Psoas muscle (tissue), 8 donors: ENCODE measurements around the gene TOR1AIP2. TPM values are rescaled to one million over a fixed set of nuclear protein-coding genes. Genes with fewer than 3 reads are reported as not detected.

Source experiments
- ATAC-seq, 4 donors: fragments of 200-7000 bp; cut with Tn5 transposase; one replicate each; pipeline ENCODE4 v1.9.1; 2020; ENCODE audit warnings: moderate library complexity in 3 of 4, mild to moderate bottlenecking in 2 of 4
- DNase-seq, 2 donors: peaks; one replicate each; pipeline ENCODE4 v3.0.0-alpha.2; 2020
- H3K27ac ChIP-seq: fragments of 200-600 bp; one replicate; pipeline ENCODE4 v1.8.0; 2022
- H3K27me3 ChIP-seq, 3 donors: fragments of 200-600 bp in 1 of 3; one replicate each; pipeline versions ENCODE4 v1.6.1 to v1.8.0; 2013 to 2022; ENCODE audit warnings: low read length in 2 of 3, mild to moderate bottlenecking in 2 of 3, moderate library complexity in 1 of 3; ENCODE audit not compliant: insufficient read depth in 3 of 3
- H3K36me3 ChIP-seq, 2 donors: fragments of 200-600 bp in 1 of 2; one replicate each; pipeline versions ENCODE4 v1.6.1 to v1.8.0; 2013 to 2022; ENCODE audit warnings: low read depth in 1 of 2, mild to moderate bottlenecking in 1 of 2, moderate library complexity in 1 of 2; ENCODE audit not compliant: insufficient read depth in 1 of 2
- H3K4me1 ChIP-seq: fragments of 200-600 bp; one replicate; pipeline ENCODE4 v1.8.0; 2022
- H3K4me3 ChIP-seq: fragments of 200-600 bp; one replicate; pipeline ENCODE4 v1.8.0; 2022; ENCODE audit warnings: mild to moderate bottlenecking
- H3K9me3 ChIP-seq: fragments of 200-600 bp; one replicate; pipeline ENCODE4 v1.8.0; 2022
- CTCF ChIP-seq: fragments of 200-600 bp; IDR thresholded peaks from one replicate; pipeline ENCODE4 v1.8.0; 2022; ENCODE audit warnings: antibody characterized with exemption
- WGBS, 3 donors: extraction: QIAGEN DNeasy Blood & Tissue Kit; methylation state at CpG; one replicate each; pipeline versions ENCODE4 v1.1.6 to v1.1.7; 2013; 5-methylcytosine and 5-hydroxymethylcytosine counted together
- intact Hi-C, 2 donors: fragments of 100-400 bp; cut with DNase I; formaldehyde crosslinking; loops; one replicate each; pipeline versions ENCODE4 v1.11.0 to v1.14.2; 2022
- polyA plus RNA-seq, 3 donors: library from polyadenylated mRNA; stranded (reverse); fragments of 200-250 nt; gene quantifications; one replicate each; pipeline ENCODE4 v1.2.3, GENCODE V29; 2013
- total RNA-seq, 4 donors: library from RNA; stranded (reverse); fragmentation: NEBNext Ultra II Directional in 2 of 4; extraction: Animal tissue kit (Norgen Biotek cat#: 25700) in 2 of 4; gene quantifications; one replicate each; pipeline versions ENCODE4 v1.2.1 to v1.2.4, GENCODE V29; 2021 to 2023
- donor health status: healthy with polysubstance abuse.
- donor health status: DM: no; HTN: no; CAD: no; lungs with moderate emphysema.
- donor health status: Bipolar disorder and iron deficiency.
- donor health status: healthy.
- donor health status: DM: yes; HTN: yes; CAD: no.
- donor health status: DM: no; HTN: no; CAD: no.
- donor health status: DM: no; HTN: no; CAD: no.
- donor health status: DM: yes; HTN: yes; CAD: no.

The TOR1AIP2 gene
- total and polyA plus RNA-seq, 7 donors: 10.9 to 98.3 (median 57.2) TPM

GRCh38 chr1:179810367-179810715 is 67.3 kb downstream of the TOR1AIP2 start:
- no peak overlapping the region for H3K4me3 ChIP-seq
- WGBS, 3 donors: 70 to 75% (median 72%) methylated on average over 6 to 7 of the region's 7 CpGs
- no peak for ATAC-seq
- TF ChIP-seq CTCF: no peak
- no peak for DNase-seq
- intact Hi-C loops: loop anchor here in 1 of 2 donors (1.0 kb wide), 1 partner anchor 104 kb away; no protein-coding TSS in a partner anchor
- H3K27me3 ChIP-seq: peaks cover 0 to 9% (median 7%) of the 10 kb centered on the region in 3 donors
- peaks cover 7% of the 10 kb centered on the region for H3K4me1 ChIP-seq
- H3K36me3 ChIP-seq: no peaks in the 10 kb centered on the region
- H3K27ac ChIP-seq: no peak overlapping the region
- H3K9me3 ChIP-seq: no peaks in the 10 kb centered on the region

DNA sequence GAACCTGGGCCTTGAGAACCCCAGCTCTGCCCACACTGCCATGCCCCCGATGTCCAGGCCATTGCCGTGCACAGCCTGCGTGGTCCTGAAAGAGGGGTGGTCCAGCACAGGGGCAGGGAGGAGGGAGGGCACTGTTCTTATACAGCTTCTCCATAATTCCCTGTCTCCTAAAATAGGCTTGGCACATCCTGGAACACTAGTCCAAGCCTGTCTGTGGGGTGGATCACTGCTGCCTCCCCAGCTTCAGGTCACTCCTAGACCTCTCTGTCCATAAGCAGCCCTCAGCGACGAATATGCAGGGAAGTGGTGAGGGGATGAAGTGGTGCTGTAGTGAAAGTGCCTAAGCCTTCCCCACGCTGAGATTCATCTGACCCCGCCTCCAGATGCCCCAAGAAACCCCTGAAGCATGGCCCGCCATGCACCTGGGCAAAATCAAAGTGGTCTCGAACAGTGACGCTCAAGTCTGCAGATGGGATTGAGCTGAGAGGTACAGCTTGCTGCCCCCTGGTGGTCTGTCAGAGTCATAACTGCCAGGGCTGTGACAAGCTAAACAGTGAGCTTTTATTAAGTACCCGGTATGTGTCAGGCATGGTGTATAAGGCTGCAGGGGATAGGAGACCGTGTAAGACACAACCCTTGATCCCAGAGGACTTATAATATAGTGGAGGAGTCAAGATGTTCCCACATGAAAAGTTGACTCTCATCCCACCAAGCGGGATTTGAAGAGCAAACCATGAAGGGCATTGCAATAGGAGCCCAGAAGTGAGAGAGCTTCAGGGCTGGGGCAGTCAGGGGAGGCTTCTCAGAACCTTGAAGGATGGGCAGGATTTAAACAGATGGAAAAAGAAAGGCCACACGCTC is 67.9 kb downstream of the TOR1AIP2 start:
- peak; percentile 67 to 77 (median 72) for ATAC-seq
- Histone ChIP-seq H3K27ac (no peak overlapping the region), H3K4me3 (no peak overlapping the region), H3K9me3 (no peaks in the 10 kb centered on the region), H3K36me3 (no peaks in the 10 kb centered on the region), H3K27me3 (peaks cover 0 to 9% (median 7%) of the 10 kb centered on the region in 3 donors), H3K4me1 (peaks cover 7% of the 10 kb centered on the region)
- intact Hi-C loops: loop anchor here (1.0 to 2.0 kb wide), 2 partner anchors 103 kb away; no protein-coding TSS in a partner anchor
- DNase-seq: peak; percentile 47 to 66
- peak; percentile 87 for TF ChIP-seq CTCF
- 39 to 44% (median 40%) methylated on average over 14 of the region's 14 CpGs for WGBS, 3 donors

- no peak for TF ChIP-seq CTCF
- H3K9me3 ChIP-seq: no peaks in the 10 kb centered on the region
- DNase-seq (no peak), ATAC-seq (no peak)
- no peak overlapping the region for H3K27ac ChIP-seq
- intact Hi-C loops: loop anchor here in 1 of 2 donors (2.0 kb wide), 1 partner anchor 102 kb away; no protein-coding TSS in a partner anchor
- 75 to 93% (median 83%) methylated on average over 1 of the region's 1 CpG for whole genome bisulfite sequencing, 3 donors
- peaks cover 0 to 9% (median 7%) of the 10 kb centered on the region in 3 donors for H3K27me3 ChIP-seq
- H3K36me3 ChIP-seq: no peaks in the 10 kb centered on the region
- H3K4me3 ChIP-seq: no peak overlapping the region
- H3K4me1 ChIP-seq: no peaks in the 10 kb centered on the region
Observed at GRCh38 chr1:179808503-179808902, 69.1 kb downstream of the TOR1AIP2 start.

DNA sequence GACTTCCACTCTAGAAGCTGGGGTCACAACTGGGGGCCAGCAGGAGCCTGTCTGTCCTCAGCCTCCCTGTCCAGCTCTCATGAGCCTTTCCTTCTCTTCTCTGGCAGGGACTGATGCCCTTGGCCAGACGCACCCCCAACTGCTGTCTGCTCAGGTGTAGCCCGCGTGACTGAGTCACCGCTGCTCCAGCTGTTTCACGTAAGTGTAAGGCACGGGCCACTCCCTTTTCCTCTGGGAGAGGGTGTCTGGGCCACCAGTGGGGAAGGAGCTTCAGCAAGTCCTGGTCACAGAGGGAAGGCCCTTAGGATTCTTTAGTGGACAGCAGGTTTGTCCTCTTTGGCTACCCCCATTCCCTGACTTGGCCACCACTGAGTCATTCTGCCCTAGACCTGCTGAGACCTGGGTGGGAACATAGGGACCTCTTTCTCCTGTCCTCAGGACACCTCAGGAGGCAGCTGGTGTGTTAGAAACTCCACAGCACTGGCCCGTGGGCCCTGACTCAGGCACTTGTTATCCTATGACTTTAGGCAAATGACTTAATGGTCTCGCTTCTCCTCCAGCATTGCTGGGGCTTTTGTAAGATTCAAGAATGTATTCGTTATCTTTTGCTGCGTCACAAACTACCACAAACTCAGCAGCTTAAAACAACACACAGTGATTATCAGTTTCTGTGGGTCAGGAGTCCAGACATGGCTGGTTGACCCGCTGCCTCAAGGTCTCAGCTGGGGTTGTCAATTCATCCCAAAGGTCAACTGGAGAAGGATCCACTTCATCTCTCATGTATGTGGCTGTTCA is 69.7 kb downstream of the TOR1AIP2 start:
- Histone ChIP-seq H3K27ac (no peak overlapping the region), H3K4me3 (no peak overlapping the region), H3K36me3 (no peaks in the 10 kb centered on the region), H3K9me3 (no peaks in the 10 kb centered on the region), H3K27me3 (peaks cover 0 to 9% (median 7%) of the 10 kb centered on the region in 3 donors), H3K4me1 (no peaks in the 10 kb centered on the region)
- intact Hi-C loops: loop anchor here in 1 of 2 donors (2.0 kb wide), 1 partner anchor 101 kb away; no protein-coding TSS in a partner anchor
- DNase-seq (no peak), ATAC-seq (no peak)
- no peak for TF ChIP-seq CTCF
- WGBS, 3 donors: 88 to 94% (median 91%) methylated on average over 11 of the region's 11 CpGs
